GM12875 (cell line): ENCODE data around the gene TLCD4.
"Not testable (repeated sequence)": the region's sequence is repeated elsewhere in the genome, so short reads cannot be mapped to it uniquely, and the experiment has no call there.

ENCODE experiments used
- H3K4me3 ChIP-seq: one replicate; pipeline ENCODE4 v1.5.1; 2011; ENCODE audit warnings: low read depth, low read length, control low read depth
- CTCF ChIP-seq: IDR thresholded peaks from 2 replicates; pipeline ENCODE4 v1.5.1; 2011; ENCODE audit warnings: low read depth, mild to moderate bottlenecking, control low read depth, inconsistent platforms, low read length, moderate library complexity, borderline replicate concordance; ENCODE audit not compliant: insufficient read depth

The TLCD4 gene

GRCh38 chr1:95140791-95141190, 23.6 kb downstream of the TLCD4 start:
- TF ChIP-seq CTCF = no peak
- no peak overlapping the region for H3K4me3 ChIP-seq

- no peak for TF ChIP-seq CTCF
- H3K4me3 ChIP-seq = no peak overlapping the region
Measured at GRCh38 chr1:95145493-95145892, 28.3 kb downstream of the TLCD4 start.

GRCh38 chr1:95146637-95147036, 29.5 kb downstream of the TLCD4 start:
- no peak for TF ChIP-seq CTCF
- no peak overlapping the region for H3K4me3 ChIP-seq

GRCh38 chr1:95154096-95154495, 36.9 kb downstream of the TLCD4 start:
- no peak overlapping the region for H3K4me3 ChIP-seq
- no peak for TF ChIP-seq CTCF

GRCh38 chr1:95165569-95165968, 48.4 kb downstream of the TLCD4 start:
- H3K4me3 ChIP-seq = not testable (repeated sequence)
